ENCODE measurements around the gene FTO.

- TF ChIP-seq CTCF (IDR thresholded peaks at IDR 0.05) (no peak), POLR2A (IDR thresholded peaks at IDR 0.05) (no peak)
Measured at GRCh38 chr16:53950677-53951076, 246.7 kb downstream of the FTO start.

Data from prostate gland (tissue), 2 donors.